Neural crest cell (in vitro differentiated cells): ENCODE results near the gene DDN. TPM values are rescaled to one million over a fixed set of nuclear protein-coding genes. Genes with fewer than 3 reads are reported as not detected.

ENCODE experiments used
- DNase-seq: peaks from one replicate; pipeline ENCODE4 v3.0.0; 2021; ENCODE audit warnings: low read depth, mixed read lengths, low spot score
- H3K27ac Mint-ChIP-seq: one replicate; pipeline ENCODE4 v1.8.0; 2021; ENCODE audit warnings: mild to moderate bottlenecking, mixed read lengths; ENCODE audit not compliant: unreplicated experiment
- H3K27me3 Mint-ChIP-seq: 2 replicates; pipeline ENCODE4 v1.8.0; 2021; ENCODE audit warnings: low read depth, mild to moderate bottlenecking, mixed read lengths
- H3K36me3 Mint-ChIP-seq: 2 replicates; pipeline ENCODE4 v1.8.0; 2021; ENCODE audit warnings: low read depth, mild to moderate bottlenecking, mixed read lengths
- H3K4me1 Mint-ChIP-seq: 2 replicates; pipeline ENCODE4 v1.8.0; 2021; ENCODE audit warnings: mixed read lengths
- H3K4me3 Mint-ChIP-seq: one replicate; pipeline ENCODE4 v1.8.0; 2021; ENCODE audit warnings: mild to moderate bottlenecking, mixed read lengths
- H3K9me3 Mint-ChIP-seq: 2 replicates; pipeline ENCODE4 v1.8.0; 2021; ENCODE audit warnings: mixed read lengths
- CTCF ChIP-seq: fragments of 200-600 bp; sonication (generic); conservative IDR thresholded peaks from 2 replicates; pipeline ENCODE4 v1.5.0; 2021; ENCODE audit warnings: antibody characterized with exemption, mild to moderate bottlenecking
- total RNA-seq: library from RNA; stranded (reverse); gene quantifications from 2 replicates; pipeline ENCODE4 v1.2.1, GENCODE V29; 2021

DDN gene
- total RNA-seq, 1 donor from 2014 or later, result 0.51 TPM

GRCh38 chr12:49038291-49038955 is 39.2 kb upstream of the DDN start:
- DNase-seq, result no peak
- Mint-ChIP-seq H3K36me3 (peaks cover 6% of the 10 kb centered on the region), H3K9me3 (no peaks in the 10 kb centered on the region), H3K4me3 (no peak overlapping the region), H3K4me1 (no peaks in the 10 kb centered on the region), H3K27me3 (no peaks in the 10 kb centered on the region), H3K27ac (no peak overlapping the region)
- no peak for TF ChIP-seq CTCF

- Mint-ChIP-seq H3K4me1 (no peaks in the 10 kb centered on the region), H3K9me3 (no peaks in the 10 kb centered on the region), H3K27ac (no peak overlapping the region), H3K4me3 (no peak overlapping the region), H3K27me3 (no peaks in the 10 kb centered on the region), H3K36me3 (peaks cover under 1% of the 10 kb centered on the region)
- no peak for TF ChIP-seq CTCF
- DNase-seq, result no peak
Observed at GRCh38 chr12:49037947-49038237, 38.7 kb upstream of the DDN start.

GRCh38 chr12:49037111-49037946 is 38.2 kb upstream of the DDN start:
- H3K9me3 Mint-ChIP-seq, result no peaks in the 10 kb centered on the region
- no peak for TF ChIP-seq CTCF
- no peaks in the 10 kb centered on the region for H3K27me3 Mint-ChIP-seq
- no peak overlapping the region for H3K4me3 Mint-ChIP-seq
- H3K36me3 Mint-ChIP-seq, result no peaks in the 10 kb centered on the region
- H3K27ac Mint-ChIP-seq, result no peak overlapping the region
- DNase-seq, result no peak
- no peaks in the 10 kb centered on the region for H3K4me1 Mint-ChIP-seq

GRCh38 chr12:49036029-49036428 is 36.9 kb upstream of the DDN start:
- H3K4me1 Mint-ChIP-seq, result no peaks in the 10 kb centered on the region
- H3K4me3 Mint-ChIP-seq, result no peak overlapping the region
- H3K9me3 Mint-ChIP-seq, result no peaks in the 10 kb centered on the region
- DNase-seq, result no peak
- H3K27me3 Mint-ChIP-seq, result no peaks in the 10 kb centered on the region
- no peaks in the 10 kb centered on the region for H3K36me3 Mint-ChIP-seq
- no peak for TF ChIP-seq CTCF
- no peak overlapping the region for H3K27ac Mint-ChIP-seq

- H3K27ac Mint-ChIP-seq, result no peak overlapping the region
- H3K4me3 Mint-ChIP-seq, result no peak overlapping the region
- no peak for TF ChIP-seq CTCF
- no peaks in the 10 kb centered on the region for H3K4me1 Mint-ChIP-seq
- no peak for DNase-seq
- no peaks in the 10 kb centered on the region for H3K27me3 Mint-ChIP-seq
- peaks cover 4% of the 10 kb centered on the region for H3K36me3 Mint-ChIP-seq
- no peaks in the 10 kb centered on the region for H3K9me3 Mint-ChIP-seq
Observed at GRCh38 chr12:49034286-49034622, 35.1 kb upstream of the DDN start.
